Astrocyte of the cerebellum (primary cell): ENCODE data around the gene SLC25A34.

Experiments used
- DNase-seq: peaks from one replicate; pipeline ENCODE4 v3.0.0-alpha.2; 2011; ENCODE audit warnings: low read depth
- H3K4me3 ChIP-seq: 2 replicates; pipeline ENCODE4 v1.5.1; 2011; ENCODE audit warnings: mild to moderate bottlenecking, low read depth, low read length, moderate library complexity
- in situ Hi-C: cut with HindIII; loops from 2 replicates; pipeline ENCODE4 v1.10.0; 2017; ENCODE audit warnings: low sequenced_read_pairs
- TF ChIP-seq, protein P1 (sequence below): IDR thresholded peaks from 2 replicates; pipeline ENCODE4 v1.5.1; 2012; ENCODE audit warnings: low read length, low read depth, moderate library complexity, mild to moderate bottlenecking; ENCODE audit errors: missing control alignments

The SLC25A34 gene

GRCh38 chr1:15786581-15786980 lies 50.5 kb downstream of the SLC25A34 start:
- no peak for DNase-seq
- H3K4me3 ChIP-seq, result no peak overlapping the region
- TF ChIP-seq, protein P1, sequence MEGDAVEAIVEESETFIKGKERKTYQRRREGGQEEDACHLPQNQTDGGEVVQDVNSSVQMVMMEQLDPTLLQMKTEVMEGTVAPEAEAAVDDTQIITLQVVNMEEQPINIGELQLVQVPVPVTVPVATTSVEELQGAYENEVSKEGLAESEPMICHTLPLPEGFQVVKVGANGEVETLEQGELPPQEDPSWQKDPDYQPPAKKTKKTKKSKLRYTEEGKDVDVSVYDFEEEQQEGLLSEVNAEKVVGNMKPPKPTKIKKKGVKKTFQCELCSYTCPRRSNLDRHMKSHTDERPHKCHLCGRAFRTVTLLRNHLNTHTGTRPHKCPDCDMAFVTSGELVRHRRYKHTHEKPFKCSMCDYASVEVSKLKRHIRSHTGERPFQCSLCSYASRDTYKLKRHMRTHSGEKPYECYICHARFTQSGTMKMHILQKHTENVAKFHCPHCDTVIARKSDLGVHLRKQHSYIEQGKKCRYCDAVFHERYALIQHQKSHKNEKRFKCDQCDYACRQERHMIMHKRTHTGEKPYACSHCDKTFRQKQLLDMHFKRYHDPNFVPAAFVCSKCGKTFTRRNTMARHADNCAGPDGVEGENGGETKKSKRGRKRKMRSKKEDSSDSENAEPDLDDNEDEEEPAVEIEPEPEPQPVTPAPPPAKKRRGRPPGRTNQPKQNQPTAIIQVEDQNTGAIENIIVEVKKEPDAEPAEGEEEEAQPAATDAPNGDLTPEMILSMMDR, result no peak
- in situ Hi-C loops, result no loop called here

DNA sequence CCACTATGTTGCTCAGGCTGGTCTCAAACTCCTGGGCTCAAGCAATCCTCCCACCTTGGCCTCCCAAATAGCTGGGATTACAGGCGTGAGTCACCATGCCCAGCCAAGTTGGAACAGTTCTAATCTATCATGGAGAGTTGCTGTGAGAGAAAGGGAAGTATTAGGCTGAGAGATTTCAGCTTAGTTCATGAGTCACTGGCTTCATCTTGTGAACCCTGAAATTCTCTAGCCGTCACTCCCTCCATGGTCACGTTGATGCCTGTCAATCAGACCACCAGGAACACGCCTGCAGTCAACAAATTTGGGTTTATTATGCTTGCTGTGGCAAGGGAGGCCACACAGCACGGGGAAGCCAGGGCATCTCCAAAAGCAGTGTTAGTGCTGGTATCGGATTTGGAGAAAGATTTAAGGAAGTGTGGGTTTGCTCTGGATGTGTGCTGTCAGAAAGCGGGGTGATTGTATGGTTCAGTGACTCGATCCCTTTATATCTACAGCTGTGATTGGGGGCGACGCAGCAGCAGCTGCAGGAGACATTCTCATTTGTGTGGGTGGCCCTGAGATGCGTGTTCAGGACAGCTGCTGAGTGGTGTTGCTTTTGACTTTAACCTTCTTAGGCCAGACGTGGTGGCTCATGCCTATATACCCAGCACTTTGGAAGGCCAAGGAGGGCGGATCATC lies 52.7 kb downstream of the SLC25A34 start:
- no peak overlapping the region for H3K4me3 ChIP-seq
- DNase-seq, result no peak
- in situ Hi-C loops, result no loop called here
- TF ChIP-seq, protein P1, result no peak
